Lower leg skin (tissue), 4 donors: ENCODE data around the gene CAP1. TPM values are rescaled to one million over a fixed set of nuclear protein-coding genes. Genes with fewer than 3 reads are reported as not detected.

Source experiments
- DNase-seq, 2 donors: peaks; one replicate each; pipeline ENCODE4 v3.0.0-alpha.2; 2019; ENCODE audit warnings: low spot score in 2 of 2
- H3K4me3 ChIP-seq: fragments of 200-600 bp; sonication (generic); 2 replicates; pipeline ENCODE4 v1.5.1; 2017; ENCODE audit warnings: mild to moderate bottlenecking, low read depth; ENCODE audit not compliant: poor library complexity, severe bottlenecking
- CTCF ChIP-seq, 3 donors: fragments of 450-650 bp; IDR thresholded peaks; one replicate each; pipeline ENCODE4 v1.5.1; 2016; ENCODE audit warnings: antibody characterized with exemption in 3 of 3, mild to moderate bottlenecking in 3 of 3, moderate library complexity in 2 of 3
- POLR2A ChIP-seq, 2 donors: fragments of 450-650 bp; IDR thresholded peaks; one replicate each; pipeline ENCODE4 v1.6.1; 2016 to 2017; ENCODE audit warnings: antibody characterized with exemption in 2 of 2, mild to moderate bottlenecking in 1 of 2, moderate library complexity in 1 of 2
- WGBS, 2 donors: methylation state at CpG; one replicate each; pipeline ENCODE4 v1.1.5; 2018; 5-methylcytosine and 5-hydroxymethylcytosine counted together
- intact Hi-C: fragments of 100-400 bp; cut with DNase I; formaldehyde crosslinking; loops from one replicate; pipeline ENCODE4 v1.15.0; 2023; ENCODE audit warnings: low total_unique reads
- total RNA-seq, 4 donors: library from RNA; depleted of rRNA; stranded (reverse); fragments of >200 nt; gene quantifications; one replicate each; pipeline ENCODE4 v1.1.0, GENCODE V29; 2016

CAP1 gene
- total RNA-seq, 4 donors from 2014 or later = 136 to 173 (median 143) TPM

- intact Hi-C loops = no loop called here
- H3K4me3 ChIP-seq = no peak overlapping the region
- WGBS, 2 donors = 57 to 62% methylated on average over 10 of the region's 10 CpGs
- DNase-seq = no peak
- TF ChIP-seq POLR2A (IDR thresholded peaks at IDR 0.05) = no peak
- no peak for TF ChIP-seq CTCF (IDR thresholded peaks at IDR 0.05)
Observed at GRCh38 chr1:40014812-40015594, 25.5 kb upstream of the CAP1 start.

GRCh38 chr1:40017951-40018575 lies 22.5 kb upstream of the CAP1 start:
- no peak for TF ChIP-seq CTCF (IDR thresholded peaks at IDR 0.05)
- no peak for TF ChIP-seq POLR2A (IDR thresholded peaks at IDR 0.05)
- no peak for DNase-seq
- WGBS, 2 donors = 64 to 66% methylated on average over 5 of the region's 5 CpGs
- H3K4me3 ChIP-seq = no peak overlapping the region
- intact Hi-C loops = no loop called here

GRCh38 chr1:40020447-40021085 lies 20.0 kb upstream of the CAP1 start:
- intact Hi-C loops = loop anchor here (10.0 kb wide), 1 partner anchor 46 kb away; no protein-coding TSS in a partner anchor
- no peak for DNase-seq
- H3K4me3 ChIP-seq = no peak overlapping the region
- WGBS, 2 donors = 56 to 57% methylated on average over 4 of the region's 4 CpGs
- TF ChIP-seq POLR2A (IDR thresholded peaks at IDR 0.05) (no peak), CTCF (IDR thresholded peaks at IDR 0.05) (no peak)

- intact Hi-C loops = loop anchor here (10.0 kb wide), 1 partner anchor 49 kb away; no protein-coding TSS in a partner anchor
- WGBS, 2 donors = 79 to 88% methylated on average over 4 of the region's 4 CpGs
- no peak for DNase-seq
- no peak overlapping the region for H3K4me3 ChIP-seq
- TF ChIP-seq CTCF (IDR thresholded peaks at IDR 0.05) = no peak
- TF ChIP-seq POLR2A (IDR thresholded peaks at IDR 0.05) = no peak
Observed at GRCh38 chr1:40023379-40023944, 17.1 kb upstream of the CAP1 start.

GRCh38 chr1:40024671-40025070 lies 15.9 kb upstream of the CAP1 start:
- WGBS, 2 donors = 44 to 57% methylated on average over 2 of the region's 2 CpGs
- intact Hi-C loops = loop anchor here (10.0 kb wide), 1 partner anchor 50 kb away; no protein-coding TSS in a partner anchor
- DNase-seq = no peak

More at GRCh38 chr1:40024671-40025070, 15.9 kb upstream of the CAP1 start:
- H3K4me3 ChIP-seq = no peak overlapping the region
- no peak for TF ChIP-seq CTCF (IDR thresholded peaks at IDR 0.05)
- TF ChIP-seq POLR2A (IDR thresholded peaks at IDR 0.05) = no peak
